CD4-positive, alpha-beta T cell treated with Interleukin-15 for 4 hours (primary cell): ENCODE data around the gene FAM53A.
"Not testable (repeated sequence)": the region's sequence is repeated elsewhere in the genome, so short reads cannot be mapped to it uniquely, and the experiment has no call there.

ENCODE experiments used
- DNase-seq: peaks from one replicate; pipeline ENCODE4 v3.0.0-alpha.2; 2020; ENCODE audit warnings: low spot score

FAM53A gene

GRCh38 chr4:1717129-1718094 lies 33.3 kb upstream of the FAM53A start:
- DNase-seq = no peak

- DNase-seq = no peak
These were observed 32.2 kb upstream of the FAM53A start for GRCh38 chr4:1716065-1716945.

GRCh38 chr4:1715002-1715758 lies 31.1 kb upstream of the FAM53A start:
- no peak for DNase-seq

GRCh38 chr4:1714303-1715001 lies 30.3 kb upstream of the FAM53A start:
- DNase-seq = no peak

GRCh38 chr4:1713003-1713851 lies 29.1 kb upstream of the FAM53A start:
- no peak for DNase-seq

GRCh38 chr4:1712216-1713002 lies 28.3 kb upstream of the FAM53A start, which contains the start of gene SLBP:
Gene SLBP (minus strand): TSS chr4:1712319. CDS start chr4:1712188, 131 bp downstream.
- peak; percentile 99 for DNase-seq

GRCh38 chr4:1711571-1712215 lies 27.6 kb upstream of the FAM53A start:
- peak; percentile 21 for DNase-seq

- DNase-seq = no peak
These were observed 27.0 kb upstream of the FAM53A start for GRCh38 chr4:1711055-1711570.

- DNase-seq = no peak
These were observed 24.5 kb upstream of the FAM53A start for GRCh38 chr4:1708581-1708980.

- no peak for DNase-seq
These were observed 22.2 kb upstream of the FAM53A start for GRCh38 chr4:1706358-1706757.

- DNase-seq = no peak
These were observed 21.6 kb upstream of the FAM53A start for GRCh38 chr4:1705732-1706131.

GRCh38 chr4:1703867-1704266 lies 19.8 kb upstream of the FAM53A start:
- no peak for DNase-seq

- DNase-seq = not testable (repeated sequence)
These were observed 17.6 kb upstream of the FAM53A start for GRCh38 chr4:1701671-1702070.

- DNase-seq = no peak
These were observed 11.8 kb upstream of the FAM53A start for GRCh38 chr4:1695913-1696312.

- DNase-seq = peak; percentile 86
These were observed 9.2 kb upstream of the FAM53A start for GRCh38 chr4:1693131-1693896.

GRCh38 chr4:1691737-1692373 lies 7.7 kb upstream of the FAM53A start:
- no peak for DNase-seq

- DNase-seq = no peak
These were observed 6.6 kb upstream of the FAM53A start for GRCh38 chr4:1690698-1691097.
